SK-N-MC (cell line): ENCODE data around the gene KLHL11.

Experiments used
- EZH2 ChIP-seq: fragments of 200-600 bp; sonication (generic); IDR thresholded peaks from one replicate; pipeline ENCODE4 v1.6.1; 2017; ENCODE audit warnings: antibody characterized with exemption
- FOXP2 ChIP-seq: optimal IDR thresholded peaks from 2 replicates; pipeline ENCODE3; 2011; ENCODE audit warnings: mild to moderate bottlenecking, moderate library complexity; ENCODE audit not compliant: insufficient read depth; ENCODE audit errors: extremely low read length, control extremely low read depth
- POLR2AphosphoS5 ChIP-seq: IDR thresholded peaks from 2 replicates; pipeline ENCODE4 v1.6.1; 2012; ENCODE audit warnings: mild to moderate bottlenecking, low read depth, low read length, borderline replicate concordance

GRCh38 chr17:41870627-41871026 is 5.4 kb upstream of the KLHL11 start:
- TF ChIP-seq POLR2AphosphoS5 (no peak; the same call in 1 of the 2 replicates), EZH2 (no peak), FOXP2 (no peak)
